SK-N-SH (cell line): ENCODE measurements around the gene TNRC6A. TPM values are rescaled to one million over a fixed set of nuclear protein-coding genes. Genes with fewer than 3 reads are reported as not detected.

Experiments
- CHD2 ChIP-seq: fragments of 150-350 bp; IDR thresholded peaks from 2 replicates; pipeline ENCODE4 v1.6.1; 2018; ENCODE audit warnings: low read length; ENCODE audit not compliant: partially characterized antibody
- EP300 ChIP-seq, 2 experiments: IDR thresholded peaks; 2 replicates each; pipeline versions ENCODE4 v1.4.0 to v1.6.1; 2012; ENCODE audit warnings: borderline replicate concordance in 1 of 2, low read depth in 1 of 2, low read length in 1 of 2
- EZH2phosphoT487 ChIP-seq: fragments of 200-600 bp; sonication (generic); IDR thresholded peaks from 2 replicates; pipeline ENCODE4 v1.6.1; 2017; ENCODE audit warnings: low read depth, mixed run types, mild to moderate bottlenecking, antibody characterized with exemption, moderate library complexity, borderline replicate concordance
- GATA2 ChIP-seq: sonication (generic); formaldehyde crosslinking; IDR thresholded peaks from 2 replicates; pipeline ENCODE4 v1.5.0; 2020; ENCODE audit warnings: mild to moderate bottlenecking, missing genetic modification reagents
- IRF3 ChIP-seq: fragments of 150-350 bp; IDR thresholded peaks from 2 replicates; pipeline ENCODE4 v1.6.1; 2016; ENCODE audit warnings: mild to moderate bottlenecking, low read depth, low read length
- MEF2A ChIP-seq: IDR thresholded peaks from 2 replicates; pipeline ENCODE4 v1.4.0; 2012; ENCODE audit warnings: low read depth, borderline replicate concordance
- NFIC ChIP-seq: IDR thresholded peaks from 2 replicates; pipeline ENCODE4 v1.4.0; 2012; ENCODE audit warnings: borderline replicate concordance
- RAD21 ChIP-seq: IDR thresholded peaks from 2 replicates; pipeline ENCODE4 v1.6.1; 2012; ENCODE audit warnings: mild to moderate bottlenecking, low read length
- RXRA ChIP-seq: IDR thresholded peaks from 2 replicates; pipeline ENCODE4 v1.4.0; 2012; ENCODE audit warnings: low read depth, mild to moderate bottlenecking, borderline replicate concordance
- SIN3A ChIP-seq: IDR thresholded peaks from 2 replicates; pipeline ENCODE4 v1.6.1; 2012; ENCODE audit warnings: low read depth, mild to moderate bottlenecking, low read length, moderate library complexity, borderline replicate concordance
- SMC3 ChIP-seq: IDR thresholded peaks from 2 replicates; pipeline ENCODE4 v1.6.1; 2012; ENCODE audit warnings: low read depth, low read length, improper control_type of control experiment
- TAF1 ChIP-seq: IDR thresholded peaks from 2 replicates; pipeline ENCODE4 v1.6.1; 2012; ENCODE audit warnings: low read depth, mild to moderate bottlenecking, low read length, moderate library complexity, borderline replicate concordance
- TEAD4 ChIP-seq: IDR thresholded peaks from 2 replicates; pipeline ENCODE4 v1.4.0; 2012; ENCODE audit warnings: mild to moderate bottlenecking, borderline replicate concordance; ENCODE audit not compliant: insufficient read depth
- USF1 ChIP-seq: IDR thresholded peaks from 2 replicates; pipeline ENCODE4 v1.4.0; 2012; ENCODE audit warnings: low read depth, borderline replicate concordance
- polyA plus RNA-seq, 3 experiments: library from polyadenylated mRNA; depleted of rRNA; stranded (reverse); fragments of >200 nt; gene quantifications; 2 replicates each; pipeline ENCODE4 v1.2.3, GENCODE V29; 2012
- TF ChIP-seq, protein P1 (sequence below): IDR thresholded peaks from 2 replicates; pipeline ENCODE4 v1.4.0; 2012; ENCODE audit warnings: low read depth
- TF ChIP-seq, protein P2 (sequence below): IDR thresholded peaks from 2 replicates; pipeline ENCODE4; 2012
- TF ChIP-seq, protein P3 (sequence below): IDR thresholded peaks from 2 replicates; pipeline ENCODE4 v1.6.1; 2012; ENCODE audit warnings: mild to moderate bottlenecking, low read depth, low read length, moderate library complexity

TNRC6A gene
- polyA plus RNA-seq, 1 of the 3 experiments (the other 2 are of a cell fraction), result 32.5 TPM

DNA sequence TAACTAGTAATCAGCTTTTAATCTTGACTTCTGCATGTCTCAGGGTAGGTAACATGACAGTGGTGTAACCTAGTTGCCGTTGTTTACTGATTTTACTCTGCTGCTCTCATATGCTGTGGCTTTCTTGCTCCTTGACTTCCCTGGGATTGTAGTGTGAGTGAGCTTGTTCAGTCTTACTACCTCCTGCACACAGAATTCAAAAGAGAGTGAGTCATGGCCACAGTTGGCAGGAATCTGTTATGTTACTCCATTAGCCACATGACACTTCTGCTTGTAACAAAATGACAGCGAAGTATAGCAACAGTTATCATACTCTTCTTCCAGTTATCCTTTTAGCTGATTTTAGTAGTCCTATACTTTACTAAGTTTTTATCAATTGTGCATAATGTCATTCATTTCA, 18.8 kb downstream of the TNRC6A start (continued):
- no peak for TF ChIP-seq IRF3
- TF ChIP-seq USF1, result no peak
- TF ChIP-seq EP300 (IDR thresholded peaks at IDR 0.05; ENCODE audit: borderline replicate concordance in 1 of 2, low read depth in 1 of 2, low read length in 1 of 2), result no peak
- TF ChIP-seq MEF2A, result no peak
- TF ChIP-seq TAF1, result no peak
- TF ChIP-seq, protein P1, sequence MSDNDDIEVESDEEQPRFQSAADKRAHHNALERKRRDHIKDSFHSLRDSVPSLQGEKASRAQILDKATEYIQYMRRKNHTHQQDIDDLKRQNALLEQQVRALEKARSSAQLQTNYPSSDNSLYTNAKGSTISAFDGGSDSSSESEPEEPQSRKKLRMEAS, result peak; percentile 70
- no peak for TF ChIP-seq EZH2phosphoT487
- TF ChIP-seq CHD2, result no peak
- TF ChIP-seq, protein P2, sequence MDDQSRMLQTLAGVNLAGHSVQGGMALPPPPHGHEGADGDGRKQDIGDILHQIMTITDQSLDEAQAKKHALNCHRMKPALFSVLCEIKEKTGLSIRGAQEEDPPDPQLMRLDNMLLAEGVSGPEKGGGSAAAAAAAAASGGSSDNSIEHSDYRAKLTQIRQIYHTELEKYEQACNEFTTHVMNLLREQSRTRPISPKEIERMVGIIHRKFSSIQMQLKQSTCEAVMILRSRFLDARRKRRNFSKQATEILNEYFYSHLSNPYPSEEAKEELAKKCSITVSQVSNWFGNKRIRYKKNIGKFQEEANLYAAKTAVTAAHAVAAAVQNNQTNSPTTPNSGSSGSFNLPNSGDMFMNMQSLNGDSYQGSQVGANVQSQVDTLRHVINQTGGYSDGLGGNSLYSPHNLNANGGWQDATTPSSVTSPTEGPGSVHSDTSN, result peak; percentile 65
- no peak for TF ChIP-seq SMC3
- TF ChIP-seq GATA2 (CRISPR knock-in tag), result no peak
- TF ChIP-seq, protein P3, sequence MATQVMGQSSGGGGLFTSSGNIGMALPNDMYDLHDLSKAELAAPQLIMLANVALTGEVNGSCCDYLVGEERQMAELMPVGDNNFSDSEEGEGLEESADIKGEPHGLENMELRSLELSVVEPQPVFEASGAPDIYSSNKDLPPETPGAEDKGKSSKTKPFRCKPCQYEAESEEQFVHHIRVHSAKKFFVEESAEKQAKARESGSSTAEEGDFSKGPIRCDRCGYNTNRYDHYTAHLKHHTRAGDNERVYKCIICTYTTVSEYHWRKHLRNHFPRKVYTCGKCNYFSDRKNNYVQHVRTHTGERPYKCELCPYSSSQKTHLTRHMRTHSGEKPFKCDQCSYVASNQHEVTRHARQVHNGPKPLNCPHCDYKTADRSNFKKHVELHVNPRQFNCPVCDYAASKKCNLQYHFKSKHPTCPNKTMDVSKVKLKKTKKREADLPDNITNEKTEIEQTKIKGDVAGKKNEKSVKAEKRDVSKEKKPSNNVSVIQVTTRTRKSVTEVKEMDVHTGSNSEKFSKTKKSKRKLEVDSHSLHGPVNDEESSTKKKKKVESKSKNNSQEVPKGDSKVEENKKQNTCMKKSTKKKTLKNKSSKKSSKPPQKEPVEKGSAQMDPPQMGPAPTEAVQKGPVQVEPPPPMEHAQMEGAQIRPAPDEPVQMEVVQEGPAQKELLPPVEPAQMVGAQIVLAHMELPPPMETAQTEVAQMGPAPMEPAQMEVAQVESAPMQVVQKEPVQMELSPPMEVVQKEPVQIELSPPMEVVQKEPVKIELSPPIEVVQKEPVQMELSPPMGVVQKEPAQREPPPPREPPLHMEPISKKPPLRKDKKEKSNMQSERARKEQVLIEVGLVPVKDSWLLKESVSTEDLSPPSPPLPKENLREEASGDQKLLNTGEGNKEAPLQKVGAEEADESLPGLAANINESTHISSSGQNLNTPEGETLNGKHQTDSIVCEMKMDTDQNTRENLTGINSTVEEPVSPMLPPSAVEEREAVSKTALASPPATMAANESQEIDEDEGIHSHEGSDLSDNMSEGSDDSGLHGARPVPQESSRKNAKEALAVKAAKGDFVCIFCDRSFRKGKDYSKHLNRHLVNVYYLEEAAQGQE, result no peak
- 0 out of 2 replicates have a peak, but pooled peaks have one; percentile 40 for TF ChIP-seq NFIC
- TF ChIP-seq RXRA, result no peak
- peak; percentile 41; the same call in 1 of the 2 replicates for TF ChIP-seq SIN3A
- TF ChIP-seq RAD21, result no peak
- no peak for TF ChIP-seq TEAD4
